Fibroblast of the aortic adventitia (primary cell): ENCODE results near the gene IL26. TPM values are rescaled to one million over a fixed set of nuclear protein-coding genes. Genes with fewer than 3 reads are reported as not detected.

Experiments
- DNase-seq: peaks from one replicate; pipeline ENCODE4 v3.0.0-alpha.2; 2010; ENCODE audit warnings: low read depth
- H3K4me3 ChIP-seq: 2 replicates; pipeline ENCODE4 v1.5.1; 2011; ENCODE audit warnings: low read depth, mild to moderate bottlenecking, control low read depth, low read length, moderate library complexity
- CTCF ChIP-seq: IDR thresholded peaks from 2 replicates; pipeline ENCODE4 v1.5.1; 2011; ENCODE audit warnings: mild to moderate bottlenecking, low read length, control low read depth, inconsistent platforms; ENCODE audit not compliant: insufficient read depth
- total RNA-seq: library from RNA; depleted of rRNA; stranded (reverse); fragments of >200 nt; gene quantifications from 2 replicates; pipeline ENCODE4 v1.2.3, GENCODE V29; 2012; ENCODE audit warnings: low replicate concordance

The IL26 gene
- total RNA-seq, 1 donor = not detected

GRCh38 chr12:68206446-68206845 is 19.2 kb downstream of the IL26 start:
- DNase-seq = no peak
- no peak overlapping the region for H3K4me3 ChIP-seq
- TF ChIP-seq CTCF = no peak

GRCh38 chr12:68203460-68203875 is 22.1 kb downstream of the IL26 start:
- no peak overlapping the region for H3K4me3 ChIP-seq
- no peak for DNase-seq
- TF ChIP-seq CTCF = no peak

- TF ChIP-seq CTCF = no peak
- no peak for DNase-seq
- H3K4me3 ChIP-seq = no peak overlapping the region
Observed at GRCh38 chr12:68200854-68201253, 24.8 kb downstream of the IL26 start.

- TF ChIP-seq CTCF = no peak
- DNase-seq = no peak
- H3K4me3 ChIP-seq = no peak overlapping the region
Observed at GRCh38 chr12:68199127-68199526, 26.5 kb downstream of the IL26 start.

- DNase-seq = no peak
- no peak overlapping the region for H3K4me3 ChIP-seq
- TF ChIP-seq CTCF = no peak
Observed at GRCh38 chr12:68198507-68199086, 27.0 kb downstream of the IL26 start.

- H3K4me3 ChIP-seq = no peak overlapping the region
- DNase-seq = no peak
- no peak for TF ChIP-seq CTCF
Observed at GRCh38 chr12:68190301-68190700, 35.3 kb downstream of the IL26 start.

- TF ChIP-seq CTCF = no peak
- H3K4me3 ChIP-seq = no peak overlapping the region
- DNase-seq = peak; percentile 28
Observed at GRCh38 chr12:68189821-68190242, 35.8 kb downstream of the IL26 start.
